NOMO-1 treated with DMSO at 0.1 percent for 48 hours (cell line): ENCODE measurements around the gene GCC1.
"Not testable (repeated sequence)": the region's sequence is repeated elsewhere in the genome, so short reads cannot be mapped to it uniquely, and the experiment has no call there.

Experiments used
- DNase-seq: peaks from one replicate; lab custom pipeline; 2025; ENCODE audit not compliant: unreplicated experiment; lab: John Stamatoyannopoulos, UW

Gene GCC1

GRCh38 chr7:127589896-127590295, 4.5 kb upstream of the GCC1 start:
- no peak for DNase-seq

DNA sequence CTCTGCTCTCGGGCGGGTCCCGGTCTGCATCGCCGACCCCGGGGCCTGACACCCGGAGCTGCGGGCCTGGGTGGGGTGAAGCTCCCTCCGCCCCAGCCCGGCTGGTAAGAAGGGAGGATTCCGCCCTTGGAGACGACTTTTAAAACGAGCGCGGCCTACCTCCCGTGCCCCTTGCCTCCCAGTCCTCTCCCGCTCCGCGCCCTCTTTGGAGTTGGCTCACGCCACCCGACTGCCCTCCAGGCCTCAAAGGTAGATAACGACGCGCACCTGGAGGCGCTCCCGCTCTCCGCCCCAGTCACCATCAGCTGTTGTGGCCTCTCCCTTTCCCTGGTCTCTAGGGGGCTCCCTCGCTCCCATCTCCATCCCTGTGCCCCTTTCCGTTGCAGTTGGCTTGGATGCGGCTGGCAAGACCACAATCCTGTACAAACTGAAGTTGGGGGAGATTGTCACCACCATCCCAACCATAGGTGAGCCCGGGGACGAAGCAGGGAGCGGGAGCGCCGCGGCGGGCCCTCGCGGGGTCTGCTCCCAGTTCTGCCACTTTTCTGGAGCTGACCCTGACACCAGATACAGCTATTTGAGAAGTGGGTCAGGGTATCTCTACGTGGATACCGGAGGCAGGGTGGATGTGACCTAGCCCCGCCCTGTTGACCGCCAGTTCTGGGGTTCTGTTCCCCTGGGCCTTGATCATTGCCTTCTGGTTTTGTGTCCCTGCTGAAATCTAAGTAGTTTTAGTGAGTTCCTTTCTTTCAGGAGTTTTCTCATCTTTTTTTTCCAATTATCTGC, 3.5 kb upstream of the GCC1 start:
- DNase-seq = no peak

DNA sequence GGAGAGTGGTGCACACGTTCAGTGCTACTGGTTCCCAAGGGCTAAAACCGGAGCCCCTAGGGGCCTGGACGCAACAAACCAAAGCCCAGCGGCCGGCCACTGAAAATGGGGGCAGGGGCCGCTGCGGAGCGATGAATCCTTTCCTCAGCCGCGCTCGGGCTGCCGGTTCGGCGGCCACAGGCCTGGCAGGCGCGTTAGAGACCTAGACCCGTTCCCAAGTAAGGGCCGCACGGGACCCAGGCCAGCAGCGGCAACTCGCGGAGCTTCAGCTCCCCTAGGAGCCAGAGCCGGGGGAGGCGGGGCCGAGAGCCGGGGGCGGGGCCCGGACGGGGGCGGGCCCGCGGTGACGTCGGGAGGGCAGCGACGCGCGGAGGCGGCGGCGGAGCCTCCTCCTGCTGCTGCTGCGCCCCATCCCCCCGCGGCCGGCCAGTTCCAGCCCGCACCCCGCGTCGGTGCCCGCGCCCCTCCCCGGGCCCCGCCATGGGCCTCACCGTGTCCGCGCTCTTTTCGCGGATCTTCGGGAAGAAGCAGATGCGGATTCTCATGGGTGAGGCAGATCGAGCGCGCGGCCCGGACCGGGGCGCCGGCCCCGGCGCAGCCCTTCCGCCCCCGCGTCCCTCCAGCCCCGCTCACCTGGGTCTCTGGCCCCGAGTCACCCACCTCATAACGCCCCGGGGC, 2.8 kb upstream of the GCC1 start, which contains the start of gene ARF5:
TSS of gene ARF5 (plus strand) at position 393 of the 678 bp plus-strand sequence. CDS start at position 481, 88 bp downstream.
- DNase-seq = peak; percentile 47

- no peak for DNase-seq
These were observed 2.2 kb upstream of the GCC1 start for GRCh38 chr7:127587663-127588018.

DNA sequence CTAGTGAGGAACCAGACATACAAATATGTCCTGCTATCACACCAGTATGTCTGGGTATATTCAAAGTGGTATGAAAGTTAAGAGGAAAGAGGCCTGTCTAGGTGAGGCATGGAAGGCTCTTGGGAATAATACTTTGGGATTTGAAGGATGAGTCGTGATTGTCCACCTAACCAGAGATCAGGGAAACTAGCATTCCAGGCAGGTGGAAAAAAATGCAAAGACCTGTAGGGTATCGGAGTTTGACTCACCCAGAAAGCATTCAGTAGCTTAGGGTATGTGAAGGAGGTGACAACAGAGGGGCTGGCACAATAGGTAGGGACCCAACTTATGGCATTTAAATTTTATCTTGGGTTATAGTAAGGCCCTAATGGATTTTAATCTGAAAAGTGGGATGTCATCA, 950 bp upstream of the GCC1 start:
- DNase-seq = no peak

DNA sequence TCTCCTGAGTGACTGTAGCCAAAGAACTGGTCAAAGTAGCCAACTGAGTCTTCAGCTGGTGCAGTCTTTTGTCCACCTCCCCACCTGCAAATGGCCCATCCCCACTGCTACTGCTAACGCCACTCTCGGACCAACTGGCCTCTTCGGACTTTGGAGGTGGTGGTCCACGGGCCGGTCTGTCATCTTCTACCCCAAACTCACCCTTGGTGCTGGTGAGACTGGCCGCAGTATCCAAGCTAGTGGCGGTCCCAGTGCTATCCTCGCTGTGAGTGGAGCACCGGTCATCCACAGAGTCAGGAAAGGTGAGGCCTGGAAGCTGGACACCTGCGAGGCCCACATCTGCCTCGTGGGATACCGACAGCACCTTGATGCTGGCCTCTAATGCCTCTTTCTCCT, 750 bp downstream of the GCC1 start:
- no peak for DNase-seq

DNA sequence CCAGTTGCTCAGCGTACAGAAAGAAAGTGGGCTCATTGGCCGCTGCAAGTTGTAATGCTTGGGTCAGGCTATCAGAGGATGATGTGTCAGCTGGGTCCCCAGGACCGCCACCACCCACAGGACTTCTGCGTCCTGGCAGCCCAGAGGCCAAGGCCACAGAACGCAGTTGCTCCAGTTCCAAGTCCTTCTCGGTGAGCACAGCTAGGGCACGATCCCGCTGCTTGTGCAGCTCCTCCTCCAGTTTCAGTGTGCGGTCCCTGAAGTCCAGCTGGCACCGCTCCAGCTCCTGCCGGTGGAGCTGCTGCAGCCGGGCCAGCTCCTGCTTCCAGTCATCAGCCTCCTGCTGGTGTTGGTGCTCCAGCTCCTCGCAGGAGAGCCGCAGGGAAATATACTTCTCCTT, 3.0 kb downstream of the GCC1 start:
- no peak for DNase-seq

DNA sequence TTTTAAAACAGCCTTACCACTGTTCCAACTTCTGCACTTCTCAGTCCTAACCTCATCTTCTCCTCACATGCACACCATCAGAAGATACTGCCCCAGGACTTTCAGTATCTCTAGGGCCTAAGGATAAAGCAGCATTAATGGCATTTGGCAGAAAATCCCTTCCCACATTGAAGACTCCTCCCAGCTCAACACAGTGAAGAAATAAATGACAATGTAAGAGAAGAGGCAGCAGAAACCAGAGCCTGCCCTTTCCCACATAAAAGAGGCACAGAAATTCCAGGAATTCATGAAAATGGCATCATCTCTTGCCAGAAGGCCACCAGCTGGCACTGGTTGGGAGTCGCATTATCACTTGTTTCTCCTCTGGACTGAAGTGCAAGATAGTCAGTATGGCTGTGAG, 3.7 kb downstream of the GCC1 start:
- no peak for DNase-seq

GRCh38 chr7:127580612-127581011, 4.8 kb downstream of the GCC1 start:
- no peak for DNase-seq

DNA sequence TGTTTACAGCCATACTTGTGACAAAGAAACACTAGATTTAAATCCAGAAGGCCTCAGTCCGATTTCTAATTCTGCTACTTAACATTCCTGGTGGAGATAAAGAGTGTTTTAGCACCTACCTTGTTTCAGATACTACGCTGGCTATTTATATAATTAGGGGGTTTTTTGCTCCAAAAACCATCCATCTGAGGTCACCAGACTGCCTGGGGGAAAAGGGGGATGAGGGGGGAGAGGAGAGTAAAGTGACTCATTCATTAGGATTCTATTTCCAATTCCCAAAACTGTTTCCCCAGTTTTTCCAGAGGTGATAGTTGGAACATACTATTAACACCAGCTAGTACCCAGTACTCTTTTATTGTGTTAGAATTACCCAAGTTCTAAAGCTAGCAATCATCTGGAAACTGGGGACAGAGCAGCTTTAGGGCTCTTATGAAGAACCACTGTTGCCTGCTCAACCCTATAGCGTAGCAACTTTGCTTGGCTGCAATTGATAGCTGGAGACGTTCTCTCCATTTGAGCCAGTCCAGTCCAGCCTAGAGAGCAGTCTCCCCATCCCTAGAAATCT, 6.6 kb downstream of the GCC1 start:
- no peak for DNase-seq

DNA sequence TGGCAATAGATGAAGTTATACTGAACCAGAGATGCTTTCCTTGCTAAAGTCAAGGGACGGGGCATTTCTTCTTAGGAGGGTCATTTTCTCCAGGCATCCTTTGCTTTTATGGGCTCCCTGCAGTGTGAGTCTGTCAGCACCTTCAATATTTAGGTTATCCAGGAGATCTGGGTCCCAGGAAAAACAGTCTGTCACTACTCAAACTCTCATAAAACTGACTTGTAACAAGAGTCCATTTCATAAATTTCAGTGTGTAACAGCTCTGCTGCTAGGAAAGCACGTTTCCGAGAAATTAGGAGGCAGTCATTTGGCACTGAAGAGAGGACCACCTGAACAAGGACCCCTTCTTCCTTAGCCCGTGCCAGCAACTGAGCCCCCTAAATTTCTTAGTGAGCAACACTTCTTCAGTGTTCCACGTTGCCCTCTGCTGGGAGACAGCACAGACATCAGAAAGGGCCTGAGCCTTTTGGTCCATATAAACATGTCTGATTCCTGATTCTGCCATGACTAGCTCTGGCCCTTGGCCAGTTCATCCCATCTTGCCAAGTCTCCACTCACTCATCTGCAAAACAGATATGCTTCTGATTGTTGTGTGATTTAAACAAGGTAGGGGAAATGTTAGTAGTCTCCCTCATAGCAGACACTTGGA, 7.2 kb downstream of the GCC1 start:
- no peak for DNase-seq

DNA sequence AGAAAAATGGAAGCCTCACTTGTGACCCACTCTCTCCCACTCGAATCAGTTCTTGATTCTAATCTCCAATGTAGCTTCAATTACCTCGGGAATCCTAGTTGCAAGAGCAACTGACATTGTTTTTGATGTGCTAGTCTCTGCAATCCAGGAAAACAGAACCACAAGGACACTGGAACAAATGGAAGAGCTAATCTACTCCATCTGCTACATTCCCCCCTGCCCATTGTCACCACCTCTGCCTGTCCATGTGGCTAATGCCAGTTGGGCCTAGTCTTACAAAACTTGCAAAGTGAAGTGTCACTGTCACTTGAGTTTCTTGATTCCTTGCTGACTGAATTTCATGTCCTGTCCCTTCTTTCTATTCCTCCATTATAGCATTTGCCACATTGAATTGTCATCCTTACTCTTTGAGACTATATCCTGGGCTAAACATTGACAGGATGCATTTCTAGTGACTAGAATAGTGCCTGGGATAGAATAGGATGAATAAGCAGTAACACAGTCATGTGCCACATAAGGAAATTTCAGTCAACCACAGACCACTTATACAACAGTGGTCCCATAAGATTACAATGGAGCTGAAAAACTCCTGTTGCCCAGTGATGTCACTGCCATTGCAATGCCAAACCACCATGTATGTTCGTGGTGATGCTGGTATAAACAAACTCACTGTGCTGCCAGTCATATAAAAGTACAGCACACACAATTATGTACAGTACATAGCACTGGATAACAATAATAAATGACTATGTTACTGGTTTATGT, 13.5 kb downstream of the GCC1 start:
- no peak for DNase-seq

DNA sequence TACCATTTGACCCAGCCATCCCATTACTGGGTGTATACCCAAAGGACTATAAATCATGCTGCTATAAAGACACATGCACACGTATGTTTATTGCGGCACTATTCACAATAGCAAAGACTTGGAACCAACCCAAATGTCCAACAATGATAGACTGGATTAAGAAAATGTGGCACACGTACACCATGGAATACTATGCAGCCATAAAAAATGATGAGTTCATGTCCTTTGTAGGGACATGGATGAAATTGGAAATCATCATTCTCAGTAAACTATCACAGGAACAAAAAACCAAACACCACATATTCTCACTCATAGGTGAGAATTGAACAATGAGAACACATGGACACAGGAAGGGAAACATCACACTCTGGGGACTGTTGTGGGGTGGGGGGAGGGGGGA, 17.4 kb downstream of the GCC1 start:
- DNase-seq = not testable (repeated sequence)

GRCh38 chr7:127566242-127566641, 19.2 kb downstream of the GCC1 start:
- no peak for DNase-seq

- no peak for DNase-seq
These were observed 27.6 kb downstream of the GCC1 start for GRCh38 chr7:127557803-127558202.

- no peak for DNase-seq
These were observed 29.0 kb downstream of the GCC1 start for GRCh38 chr7:127556404-127556803.

DNA sequence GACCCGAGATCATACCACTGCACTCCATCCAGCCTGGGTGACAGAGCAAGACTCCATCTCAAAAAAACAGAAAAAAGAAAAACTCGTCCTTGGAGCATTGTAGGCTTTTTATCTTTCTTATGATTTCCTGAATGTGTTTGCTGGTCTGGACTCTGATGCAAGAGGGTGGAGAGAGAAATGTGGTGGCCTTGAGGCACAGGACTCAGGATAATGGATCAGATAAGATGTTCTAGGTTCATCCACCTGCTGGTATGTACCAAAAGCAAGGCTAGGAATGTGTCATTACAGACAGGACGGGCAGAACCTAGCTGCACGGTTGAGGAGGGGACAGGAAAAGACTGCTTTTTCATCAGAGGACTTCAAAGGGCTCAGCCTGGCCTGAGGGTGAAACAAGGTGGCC, 33.5 kb downstream of the GCC1 start:
- DNase-seq = no peak

DNA sequence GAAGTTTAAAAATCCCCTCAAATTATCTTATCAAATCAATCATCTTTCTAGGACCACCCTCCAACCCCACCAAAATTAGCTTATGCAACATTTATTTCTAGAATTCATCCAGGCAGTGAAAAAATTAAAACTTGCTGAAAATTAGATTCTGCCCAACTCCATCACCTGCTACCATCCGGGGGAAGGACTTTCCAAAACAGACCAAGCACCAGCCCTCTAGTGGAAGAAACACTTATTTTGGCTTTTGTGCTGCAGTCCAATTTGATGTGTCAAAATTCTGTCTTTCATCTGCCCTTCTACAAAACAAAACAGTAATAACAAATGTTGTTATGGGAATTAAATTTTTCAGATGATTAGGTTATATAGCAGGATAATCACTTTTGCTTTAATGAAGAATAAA, 35.1 kb downstream of the GCC1 start:
- no peak for DNase-seq

DNA sequence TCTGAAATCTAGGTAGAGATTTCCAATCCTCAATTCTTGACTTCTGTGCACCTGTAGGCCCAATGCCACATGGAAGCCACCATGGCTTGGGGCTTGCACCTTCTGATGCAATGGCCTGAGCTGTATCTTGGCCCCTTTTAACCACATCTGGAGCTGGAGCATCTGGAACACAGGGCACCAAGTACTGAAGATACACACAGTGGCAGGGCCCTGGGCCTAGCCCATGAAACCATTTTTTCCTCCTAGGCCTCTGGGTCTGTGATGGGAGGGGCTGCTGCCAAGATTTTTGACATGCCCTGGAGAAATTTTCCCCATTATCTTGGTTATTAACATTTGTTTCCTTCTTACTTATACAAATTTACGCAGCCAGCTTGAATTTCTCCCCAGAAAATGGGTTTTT, 39.1 kb downstream of the GCC1 start:
- DNase-seq = no peak

DNA sequence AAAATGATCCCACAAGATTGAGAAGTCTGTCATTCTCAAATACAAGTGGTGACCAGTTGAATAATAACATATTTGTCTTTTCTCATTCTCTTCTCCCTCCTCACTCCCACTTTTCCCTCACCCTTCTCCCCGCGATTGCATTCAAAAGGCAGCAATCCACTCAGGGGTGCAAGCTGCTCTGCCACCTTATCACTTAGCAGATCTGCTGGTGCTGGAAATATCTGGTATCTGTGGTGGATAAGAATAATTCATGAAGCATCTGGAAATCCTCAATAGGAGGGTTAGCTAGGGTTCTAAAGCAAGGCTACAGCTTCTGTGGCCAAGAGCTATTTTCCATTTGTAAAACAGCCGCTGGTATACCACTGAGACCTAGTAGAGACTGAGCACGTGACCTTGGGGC, 43.8 kb downstream of the GCC1 start:
- DNase-seq = no peak

DNA sequence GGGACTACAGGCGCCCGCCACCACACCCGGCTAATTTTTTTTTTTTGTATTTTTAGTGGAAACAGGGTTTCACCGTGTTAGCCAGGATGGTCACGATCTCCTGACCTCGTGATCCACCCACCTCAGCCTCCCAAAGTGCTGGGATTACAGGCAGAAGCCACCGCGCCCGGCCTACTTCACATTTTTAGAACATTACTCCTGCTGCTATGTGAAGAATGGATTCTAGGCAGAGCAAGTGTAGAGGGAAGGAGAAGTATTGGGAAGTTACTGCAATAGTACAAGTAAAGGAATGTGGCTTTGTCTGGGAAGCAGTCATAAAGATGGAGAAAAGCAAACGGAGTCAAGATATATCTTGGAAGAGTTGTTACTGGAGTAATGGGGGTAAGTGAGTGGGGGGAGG, 44.9 kb downstream of the GCC1 start:
- not testable (repeated sequence) for DNase-seq
